HG03469 (cell line): ENCODE measurements around the gene MAP2K6.

Experiments
- ATAC-seq: cut with Tn5 transposase; IDR thresholded peaks from one replicate; pipeline ENCODE4 v1.9.1; 2021; ENCODE audit warnings: mild to moderate bottlenecking, moderate library complexity, moderate number of reproducible peaks; ENCODE audit not compliant: unreplicated experiment

Gene MAP2K6

GRCh38 chr17:69486779-69487637 lies 72.5 kb downstream of the MAP2K6 start:
- no peak for ATAC-seq

GRCh38 chr17:69489313-69489712 lies 74.8 kb downstream of the MAP2K6 start:
- ATAC-seq, result no peak

GRCh38 chr17:69492410-69493071 lies 78.0 kb downstream of the MAP2K6 start:
- no peak for ATAC-seq

- ATAC-seq, result no peak
Observed at GRCh38 chr17:69495787-69496186, 81.3 kb downstream of the MAP2K6 start.

GRCh38 chr17:69497161-69497560 lies 82.7 kb downstream of the MAP2K6 start:
- no peak for ATAC-seq

GRCh38 chr17:69499318-69499717 lies 84.8 kb downstream of the MAP2K6 start:
- no peak for ATAC-seq

- ATAC-seq, result no peak
Observed at GRCh38 chr17:69500911-69501429, 86.5 kb downstream of the MAP2K6 start.

GRCh38 chr17:69501591-69502468 lies 87.3 kb downstream of the MAP2K6 start:
- no peak for ATAC-seq

GRCh38 chr17:69503711-69504110 lies 89.2 kb downstream of the MAP2K6 start:
- ATAC-seq, result peak; percentile 80

GRCh38 chr17:69505740-69506139 lies 91.2 kb downstream of the MAP2K6 start:
- no peak for ATAC-seq

GRCh38 chr17:69506489-69506888 lies 92.0 kb downstream of the MAP2K6 start:
- ATAC-seq, result no peak

- ATAC-seq, result no peak
Observed at GRCh38 chr17:69508814-69509213, 94.3 kb downstream of the MAP2K6 start.

GRCh38 chr17:69511250-69511649 lies 96.8 kb downstream of the MAP2K6 start:
- no peak for ATAC-seq

- ATAC-seq, result no peak
Observed at GRCh38 chr17:69512946-69513345, 98.4 kb downstream of the MAP2K6 start.

GRCh38 chr17:69516225-69516624 lies 101.7 kb downstream of the MAP2K6 start:
- no peak for ATAC-seq

- ATAC-seq, result peak; percentile 88
Observed at GRCh38 chr17:69516911-69517310, 102.4 kb downstream of the MAP2K6 start.

GRCh38 chr17:69518951-69519350 lies 104.5 kb downstream of the MAP2K6 start:
- no peak for ATAC-seq

- ATAC-seq, result peak; percentile 66
Observed at GRCh38 chr17:69523244-69523861, 108.9 kb downstream of the MAP2K6 start.

GRCh38 chr17:69524854-69525253 lies 110.4 kb downstream of the MAP2K6 start:
- ATAC-seq, result no peak
